Activated gamma-delta T cell (primary cell): ENCODE results near the gene TUBGCP2.

Experiments
- DNase-seq: peaks from one replicate; lab custom pipeline; 2025; lab: John Stamatoyannopoulos, UW

TUBGCP2 gene

GRCh38 chr10:133278577-133279265 is 30.0 kb downstream of the TUBGCP2 start:
- peak; percentile 54 for DNase-seq

GRCh38 chr10:133277993-133278576 is 30.6 kb downstream of the TUBGCP2 start:
- no peak for DNase-seq

DNA sequence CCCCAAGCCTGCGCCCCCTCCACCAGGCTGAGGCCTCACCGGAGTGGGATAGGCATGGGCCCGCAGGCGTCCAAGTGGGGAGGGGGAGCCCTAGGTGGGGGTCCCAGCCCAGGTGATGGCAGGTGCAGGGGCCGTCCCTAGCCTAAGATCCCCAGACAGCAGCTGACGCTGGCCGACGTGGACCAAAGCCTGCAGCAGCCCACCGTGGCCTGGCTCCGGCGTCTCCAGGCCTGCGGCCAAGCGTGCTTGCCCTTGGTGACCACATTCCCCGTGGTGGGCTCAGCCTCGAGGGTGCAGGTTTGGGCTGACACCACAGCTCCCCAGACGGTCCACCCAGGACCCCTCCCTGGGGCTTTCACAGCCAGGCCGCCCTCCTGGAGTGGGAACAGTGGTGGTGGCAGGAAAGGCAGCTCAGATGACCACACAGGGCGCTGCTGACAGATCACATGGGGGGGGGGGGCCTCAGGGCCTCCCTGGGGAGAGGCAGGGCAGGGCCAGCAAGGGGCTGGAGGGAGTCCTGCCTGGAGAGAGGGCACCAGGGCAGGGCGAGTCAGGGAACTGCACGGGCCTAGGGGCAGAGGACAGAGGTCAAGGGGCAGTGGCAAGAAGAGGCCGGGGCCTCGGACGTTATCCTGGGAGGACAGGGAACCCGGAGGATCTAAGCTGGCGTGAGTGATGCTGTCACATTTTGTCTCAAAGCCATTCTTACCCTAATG is 31.2 kb downstream of the TUBGCP2 start:
- no peak for DNase-seq

DNA sequence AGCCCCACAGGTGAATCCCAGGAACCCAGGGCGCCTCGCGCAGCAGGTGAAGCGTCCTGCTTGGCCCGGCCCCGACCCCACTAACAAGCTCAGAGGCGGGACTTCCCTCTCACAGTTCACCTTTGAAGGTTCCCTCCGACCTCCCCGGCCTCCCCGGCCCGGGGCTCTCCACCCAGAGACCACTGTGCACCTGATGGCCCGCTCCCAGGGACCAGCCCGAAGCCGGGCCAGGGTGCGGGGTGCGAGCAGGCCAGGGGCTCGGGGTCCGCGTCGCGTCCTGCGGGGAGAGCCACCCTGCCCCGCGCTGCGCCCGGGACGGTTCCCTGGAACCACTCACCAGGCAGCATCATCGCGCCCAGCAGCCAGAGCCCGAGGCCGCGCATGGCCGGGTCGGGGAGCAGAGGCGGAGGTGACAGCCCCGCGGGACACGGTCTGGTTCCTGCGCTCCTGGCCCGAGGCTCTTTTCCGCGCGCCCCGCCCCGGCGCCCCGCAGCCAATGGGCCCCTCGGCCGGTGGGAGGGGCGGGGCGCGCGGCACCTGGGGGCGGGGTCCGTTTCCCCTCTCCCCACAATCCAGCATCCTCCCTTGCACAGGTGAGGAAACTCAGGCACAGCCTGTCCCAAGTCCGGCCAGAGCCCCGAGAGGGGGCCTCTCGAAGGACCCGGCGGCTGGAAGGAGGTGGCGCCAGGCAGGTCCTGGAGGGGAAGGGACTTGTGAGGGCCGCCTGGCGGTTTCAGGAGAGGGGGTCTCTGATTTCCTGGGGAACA is 32.1 kb downstream of the TUBGCP2 start, which contains the start of gene ADAM8:
Gene ADAM8, minus strand, starts transcription at position 434 of the 767 bp plus-strand sequence. Its CDS starts 51 bp downstream, at position 383.
- peak; percentile 59 for DNase-seq

DNA sequence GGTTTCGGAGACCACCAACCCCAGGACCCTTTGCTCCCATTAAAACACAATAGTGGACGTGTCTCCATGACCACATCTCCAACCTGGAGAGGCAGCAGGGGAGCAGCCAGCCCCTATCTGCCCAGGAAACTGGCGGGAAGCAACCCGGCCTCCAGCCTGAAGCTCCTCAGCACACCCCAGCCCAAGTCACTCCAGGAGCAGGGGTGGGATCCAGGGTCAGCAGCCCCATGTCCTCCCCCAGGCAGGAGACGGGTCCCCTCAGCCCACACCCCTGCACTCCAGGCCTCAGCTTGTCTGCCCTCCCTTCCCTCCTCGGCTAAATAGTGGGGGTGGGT is 32.6 kb downstream of the TUBGCP2 start:
- no peak for DNase-seq

- DNase-seq: no peak
Measured at GRCh38 chr10:133275684-133276092, 33.0 kb downstream of the TUBGCP2 start.

DNA sequence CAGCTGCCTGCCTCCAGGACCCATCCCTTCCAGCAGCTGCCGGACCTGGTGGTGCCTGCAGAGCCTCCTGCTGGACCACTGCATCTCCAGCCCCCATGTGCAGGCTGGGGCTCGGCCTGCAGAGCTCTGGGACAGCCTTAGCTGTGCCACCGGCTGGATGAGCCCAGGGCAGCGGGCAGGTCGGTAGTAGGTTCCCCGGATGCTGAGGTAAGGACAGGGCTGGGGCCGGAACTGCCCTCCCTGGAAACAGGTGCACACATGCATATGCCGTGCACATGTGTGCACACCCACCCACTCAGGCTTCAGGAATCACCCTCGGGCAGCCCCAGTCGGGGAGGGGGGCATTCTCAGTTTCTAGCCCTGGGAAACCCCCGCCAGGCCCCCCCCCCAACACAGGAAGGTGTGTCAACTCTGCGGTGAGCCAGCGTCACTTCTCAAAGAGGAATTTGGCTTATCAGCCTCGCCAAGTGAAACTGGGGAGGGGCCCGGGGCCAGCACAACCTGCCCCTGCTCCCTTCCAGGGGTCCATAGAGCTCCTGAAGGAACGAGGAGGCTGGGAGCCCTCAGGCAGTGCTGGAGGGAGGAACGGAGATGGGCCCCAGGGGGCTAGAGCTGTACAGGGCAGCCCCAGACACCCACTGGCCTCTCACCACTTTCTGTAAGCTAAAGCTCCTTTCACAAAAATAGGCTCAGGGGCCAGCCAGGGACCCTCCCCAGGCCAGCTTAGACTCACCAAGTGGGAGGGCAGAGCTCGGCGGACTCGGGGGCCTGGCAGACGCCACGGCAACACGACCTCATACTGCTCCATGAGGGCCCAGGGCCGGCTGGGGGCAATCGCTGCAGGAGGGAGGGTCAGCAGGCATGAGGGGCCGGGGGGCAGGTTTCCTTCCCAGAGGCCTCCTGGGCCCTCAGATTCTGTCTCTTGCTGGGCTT is 33.7 kb downstream of the TUBGCP2 start:
- peak; percentile 67 for DNase-seq

DNA sequence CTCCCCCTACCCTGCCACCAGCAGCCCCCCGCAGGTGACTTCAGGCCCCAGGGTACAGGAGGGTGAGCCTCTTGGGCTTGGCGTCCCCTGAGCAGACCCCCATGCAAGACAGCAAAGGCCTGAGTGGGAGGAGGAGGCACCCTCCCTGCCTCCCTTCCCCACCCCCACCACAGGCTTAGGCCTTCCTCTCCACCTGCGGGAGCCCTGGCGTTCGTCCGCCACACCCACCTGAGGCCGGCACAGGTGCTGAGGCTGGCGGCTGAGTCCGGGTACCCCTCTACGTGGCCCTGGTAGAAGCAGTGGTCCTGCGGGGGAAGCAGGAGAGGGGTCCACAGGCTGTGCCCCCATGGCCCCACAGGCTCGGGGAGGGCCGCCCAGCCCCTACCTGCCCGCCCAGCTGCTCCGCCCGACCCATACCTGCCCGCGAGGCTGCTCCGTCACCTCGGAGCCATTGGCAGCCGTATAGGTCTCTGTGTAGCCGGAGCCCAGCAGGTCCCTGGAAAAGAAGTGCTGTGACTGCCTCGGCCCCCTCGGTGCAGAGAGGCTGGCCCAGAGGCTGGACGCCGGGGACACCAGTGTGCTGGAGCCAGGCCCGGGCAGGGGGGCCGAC is 35.0 kb downstream of the TUBGCP2 start:
- DNase-seq: no peak

DNA sequence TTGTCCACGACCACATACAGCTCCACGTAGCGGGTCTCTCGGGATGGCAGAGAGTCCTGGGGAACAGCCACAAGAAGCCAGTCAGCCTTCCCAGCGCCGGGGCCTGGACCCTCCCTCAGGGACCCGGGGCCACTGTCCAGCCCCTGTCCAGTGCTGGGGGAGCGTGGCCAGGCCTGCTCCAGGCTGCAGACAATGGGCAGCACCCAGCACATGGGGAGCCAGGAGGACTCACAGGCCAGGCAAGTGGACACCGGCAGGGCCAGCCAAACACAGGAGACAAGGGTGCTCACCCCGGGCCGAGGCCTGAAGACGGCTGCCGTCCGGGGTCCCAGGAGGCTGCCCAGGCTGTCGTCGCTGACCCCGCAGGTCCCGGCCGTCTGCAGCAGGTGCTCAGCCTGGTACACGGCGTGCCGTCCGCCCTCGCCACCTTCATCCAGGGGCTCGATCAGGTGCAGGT is 35.7 kb downstream of the TUBGCP2 start:
- no peak for DNase-seq

DNA sequence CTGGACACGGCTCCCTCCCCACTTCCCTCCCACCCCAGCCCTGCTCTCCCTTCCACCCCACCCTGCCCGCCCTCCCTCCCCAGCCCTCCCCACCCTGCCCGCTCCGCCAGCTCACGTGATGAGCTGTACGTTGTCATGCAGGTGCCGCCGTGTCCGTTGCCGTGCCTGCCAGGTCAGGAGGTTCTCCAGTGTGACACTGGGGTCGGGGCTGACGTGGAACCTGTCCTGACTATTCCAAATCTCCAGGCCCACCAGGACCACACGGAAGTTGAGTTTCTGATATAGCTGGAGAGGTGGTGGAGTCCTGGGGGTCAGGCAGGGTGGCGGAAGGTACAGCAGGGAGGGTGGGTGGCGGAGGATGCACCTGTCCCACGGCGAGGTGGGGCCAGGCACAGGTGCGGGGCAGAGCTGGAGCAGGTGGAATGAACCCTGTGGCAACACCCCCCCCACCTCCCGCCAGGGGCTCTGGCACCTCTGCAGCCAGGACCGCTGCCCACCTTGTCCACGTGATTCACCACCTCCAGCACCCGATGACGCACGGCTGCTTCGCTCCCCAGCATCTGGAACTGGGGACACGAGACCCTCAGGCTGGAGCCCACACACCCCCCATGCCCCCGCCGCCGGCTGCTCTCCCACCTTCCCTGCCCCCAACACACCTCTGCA is 36.2 kb downstream of the TUBGCP2 start:
- DNase-seq: no peak

- no peak for DNase-seq
Measured at GRCh38 chr10:133271521-133272300, 37.0 kb downstream of the TUBGCP2 start.

DNA sequence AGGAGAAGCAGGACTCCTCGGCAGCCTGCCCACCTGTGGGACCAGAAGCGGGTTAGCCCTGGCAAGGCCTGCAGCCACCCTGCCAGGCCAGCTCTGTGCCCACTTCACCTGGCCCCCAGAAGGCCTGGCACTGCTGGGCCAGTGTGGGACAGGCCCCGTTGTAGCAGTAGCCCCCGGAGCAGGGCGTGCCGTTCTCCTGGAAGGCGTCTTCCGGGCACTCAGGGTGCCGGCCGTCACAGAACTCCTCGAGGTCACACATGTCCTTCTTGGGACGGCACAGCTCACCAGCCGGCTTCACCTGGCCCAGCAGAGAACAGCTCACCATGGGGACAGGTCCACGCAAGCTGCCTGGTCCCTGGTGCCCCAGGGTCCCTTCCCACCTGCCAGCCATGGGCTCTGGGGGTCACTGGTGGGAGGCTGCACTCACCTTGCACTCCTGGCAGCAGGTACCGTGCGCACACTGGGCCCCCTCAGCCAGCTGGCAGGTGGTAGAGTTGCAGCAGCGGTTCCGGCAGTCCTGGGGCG is 37.8 kb downstream of the TUBGCP2 start:
- no peak for DNase-seq

- DNase-seq: no peak
Measured at GRCh38 chr10:133270204-133270603, 38.5 kb downstream of the TUBGCP2 start.

GRCh38 chr10:133269367-133269766 is 39.3 kb downstream of the TUBGCP2 start:
- DNase-seq: no peak

GRCh38 chr10:133268532-133268931 is 40.1 kb downstream of the TUBGCP2 start:
- no peak for DNase-seq

DNA sequence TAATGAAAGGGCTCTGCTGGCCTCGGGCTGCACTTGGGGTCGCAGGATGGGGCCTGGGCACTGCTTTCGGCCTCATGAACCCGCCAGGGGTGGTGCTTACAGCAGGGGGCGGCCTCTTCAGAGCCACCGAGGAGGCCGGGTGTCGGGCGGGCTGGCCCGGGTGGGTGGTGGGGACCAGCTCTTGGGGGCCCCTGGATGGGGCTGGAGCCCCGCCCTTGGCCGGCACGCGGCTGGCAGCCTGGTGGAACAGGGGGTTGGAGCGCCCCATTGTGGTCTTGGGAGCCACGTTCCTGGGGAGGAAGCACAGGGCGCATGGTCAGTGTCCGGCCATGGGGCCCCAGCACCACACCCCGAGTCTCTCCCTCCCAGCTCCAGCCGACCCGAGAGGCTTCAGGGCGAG is 40.8 kb downstream of the TUBGCP2 start:
- no peak for DNase-seq

DNA sequence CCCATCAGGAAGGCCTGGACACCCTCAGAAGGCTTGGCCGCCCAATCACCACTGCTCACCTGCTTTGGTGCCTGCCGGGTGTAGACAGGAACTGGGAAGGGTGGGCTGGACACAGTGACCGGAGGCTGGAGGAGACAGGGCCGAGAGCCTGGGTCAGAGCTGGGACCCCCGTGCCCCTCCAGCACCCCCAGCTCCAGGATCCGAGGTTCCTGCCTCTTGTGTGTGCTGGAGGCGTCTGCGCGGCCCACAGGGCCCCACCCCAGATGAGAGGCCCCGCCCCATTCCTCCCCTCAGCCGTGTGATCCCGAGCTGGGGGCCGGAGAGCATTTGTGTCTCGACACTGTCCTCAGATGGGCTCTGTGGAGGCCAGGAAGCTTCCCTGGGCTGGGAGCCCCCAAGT is 41.4 kb downstream of the TUBGCP2 start:
- no peak for DNase-seq

DNA sequence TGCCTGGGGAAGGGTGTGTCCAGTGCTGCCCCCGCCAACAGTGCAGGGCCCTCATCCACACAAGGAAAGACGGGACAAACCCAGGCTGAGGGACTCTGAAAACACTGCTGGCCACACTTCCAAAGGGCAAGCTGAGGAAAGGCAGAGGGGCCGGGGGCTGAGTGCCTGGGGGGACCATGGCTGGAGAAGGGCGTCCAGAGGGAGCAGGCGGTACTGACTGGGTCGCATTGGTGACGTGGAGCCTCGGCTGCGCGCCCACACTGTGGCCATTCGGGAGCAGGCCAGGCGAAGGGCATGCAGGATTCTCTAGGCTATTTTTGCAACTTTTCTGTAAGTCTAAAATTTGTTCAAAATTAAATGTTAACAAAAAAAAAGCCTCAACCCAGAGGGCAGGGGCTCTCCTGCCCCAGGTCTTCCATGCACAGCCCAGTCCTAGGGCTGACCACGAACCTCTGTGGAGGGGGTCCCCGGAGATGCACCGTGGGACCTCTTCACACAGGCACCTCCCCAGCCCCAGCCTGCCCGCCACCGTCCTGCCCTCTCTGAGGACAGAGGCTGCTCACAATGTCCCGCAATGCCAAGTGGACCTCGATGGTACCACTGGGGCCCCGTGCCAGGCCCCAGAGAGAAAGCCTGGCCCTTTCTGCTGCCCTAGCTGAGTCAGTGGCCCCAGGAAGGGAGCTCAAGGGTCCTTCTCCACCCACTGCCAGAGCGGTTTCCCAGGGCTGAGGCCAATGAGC is 42.4 kb downstream of the TUBGCP2 start:
- DNase-seq: no peak
